Posterior vena cava (tissue), 2 donors: ENCODE measurements around the gene OR1E1. TPM values are rescaled to one million over a fixed set of nuclear protein-coding genes. Genes with fewer than 3 reads are reported as not detected.

Source experiments
- total RNA-seq, 2 donors: library from RNA; stranded (reverse); fragmentation: NEBNext Ultra II Directional; extraction: Animal tissue kit (Norgen Biotek cat#: 25700); gene quantifications; one replicate each; pipeline ENCODE4 v1.2.1, GENCODE V29; 2021
- donor health status: DM: yes; HTN: yes; CAD: no.
- donor health status: DM: yes; HTN: yes; CAD: no.

The OR1E1 gene
- total RNA-seq, 2 donors from 2014 or later = not detected

Other genes with a start within 250 kb of the OR1E1 start
- not detected for gene OR1A2, start 200.9 kb downstream of the OR1E1 start, total RNA-seq
- gene OR1A1, start 190.7 kb downstream of the OR1E1 start, total RNA-seq = not detected
- not detected for gene OR3A1, start 100.0 kb downstream of the OR1E1 start, total RNA-seq
- gene OR3A2, start 12.1 kb downstream of the OR1E1 start, total RNA-seq = not detected
- not detected for gene OR3A3, start 13.0 kb upstream of the OR1E1 start, total RNA-seq
- gene OR1E2, start 35.4 kb upstream of the OR1E1 start, total RNA-seq = not detected
- under 1 TPM; 0.24 to 0.28 TPM for gene SPATA22, start 73.4 kb upstream of the OR1E1 start, total RNA-seq
- 1 to 10 TPM; 7.8 to 9.7 TPM for gene ASPA, start 77.6 kb upstream of the OR1E1 start, total RNA-seq
- gene TRPV3, start 159.4 kb upstream of the OR1E1 start, total RNA-seq = 1 to 10 TPM; 1.5 to 2.7 TPM
- gene TRPV1, start 211.0 kb upstream of the OR1E1 start, total RNA-seq = 1 to 10 TPM; 3.6 to 5.9 TPM
- gene SHPK, start 237.8 kb upstream of the OR1E1 start, total RNA-seq = 10 to 100 TPM in 1 of 2 donors, 1 to 10 TPM in 1; 6.1 to 13.3 TPM
- 10 to 100 TPM in 1 of 2 donors, 1 to 10 TPM in 1; 9.2 to 11.7 TPM for gene CTNS, start 238.3 kb upstream of the OR1E1 start, total RNA-seq